CD4-positive, alpha-beta T cell (primary cell): ENCODE measurements around the gene STXBP2. TPM values are rescaled to one million over a fixed set of nuclear protein-coding genes. Genes with fewer than 3 reads are reported as not detected.
A peak's percentile ranks its signal among the peaks of the same experiment; 100 is the strongest.

Experiments
- ATAC-seq: fragments of 200-7000 bp; cut with Tn5 transposase; one replicate; pipeline ENCODE4 v1.10.0; 2022; ENCODE audit warnings: mild to moderate bottlenecking; ENCODE audit not compliant: poor library complexity
- CTCF ChIA-PET: fragments of 350-600 bp; sonication (Branson Sonifier 250); formaldehyde crosslinking; loops from one replicate; lab custom pipeline; 2021; ENCODE audit warnings: antibody characterized with exemption, inconsistent platforms; lab: Charles Lee
- POLR2A ChIA-PET: fragments of 350-600 bp; sonication (Branson Sonifier 250); formaldehyde crosslinking; loops from one replicate; lab custom pipeline; 2021; ENCODE audit warnings: antibody characterized with exemption, inconsistent platforms; lab: Charles Lee
- DNase-seq, 14 experiments: peaks; one replicate each; pipeline ENCODE4 v3.0.0-alpha.2; 2013 to 2020; ENCODE audit warnings: mixed read lengths in 2 of 14
- H3K27ac ChIP-seq, 2 donors: one replicate each; pipeline versions ENCODE4 v1.5.1 to v1.7.0; 2013; ENCODE audit warnings: low read length in 2 of 2, low read depth in 1 of 2, mild to moderate bottlenecking in 1 of 2
- H3K27me3 ChIP-seq, 2 experiments: 1 replicate in 1 of 2; 2 replicates in 1 of 2; pipeline versions ENCODE4 v1.6.1 to v1.7.0; 2013; ENCODE audit warnings: low read length in 2 of 2, control low read depth in 1 of 2, mild to moderate bottlenecking in 1 of 2, moderate library complexity in 1 of 2; ENCODE audit not compliant: insufficient read depth in 2 of 2, control insufficient read depth in 1 of 2
- H3K36me3 ChIP-seq: one replicate; pipeline ENCODE4 v1.6.1; 2013; ENCODE audit warnings: low read length, control low read depth; ENCODE audit not compliant: insufficient read depth
- H3K4me1 ChIP-seq: one replicate; pipeline ENCODE4 v1.6.1; 2013; ENCODE audit warnings: low read length, control low read depth; ENCODE audit not compliant: insufficient read depth
- H3K4me3 ChIP-seq: one replicate; pipeline ENCODE4 v1.5.1; 2013; ENCODE audit warnings: mild to moderate bottlenecking, low read length, moderate library complexity
- H3K9me3 ChIP-seq, 2 experiments: 1 replicate in 1 of 2; 2 replicates in 1 of 2; pipeline versions ENCODE4 v1.6.1 to v1.7.0; 2013; ENCODE audit warnings: low read length in 2 of 2, mild to moderate bottlenecking in 2 of 2, control low read depth in 1 of 2, moderate library complexity in 1 of 2; ENCODE audit not compliant: control insufficient read depth in 1 of 2, insufficient read depth in 1 of 2
- H3K27ac Mint-ChIP-seq: one replicate; pipeline ENCODE4 v1.8.0; 2020; ENCODE audit warnings: mixed read lengths
- H3K27me3 Mint-ChIP-seq: one replicate; pipeline ENCODE4 v1.8.0; 2021; ENCODE audit warnings: mixed read lengths
- H3K36me3 Mint-ChIP-seq: one replicate; pipeline ENCODE4 v1.8.0; 2021; ENCODE audit warnings: low read depth, mixed read lengths
- H3K4me1 Mint-ChIP-seq: one replicate; pipeline ENCODE4 v1.8.0; 2021; ENCODE audit warnings: low read depth, mixed read lengths
- H3K4me3 Mint-ChIP-seq: one replicate; pipeline ENCODE4 v1.8.0; 2020; ENCODE audit warnings: mild to moderate bottlenecking, mixed read lengths
- H3K9me3 Mint-ChIP-seq: one replicate; pipeline ENCODE4 v1.8.0; 2020; ENCODE audit warnings: mixed read lengths
- intact Hi-C, 2 experiments: fragments of 100-400 bp; cut with DNase I in 1 of 2; cut with micrococcal nuclease in 1 of 2; formaldehyde crosslinking; loops; one replicate each; pipeline versions ENCODE4 v1.15.1 to v1.9.0; 2023 to 2025; cut with DNase I, micrococcal nuclease
- total RNA-seq, 174 experiments: library from RNA in 2 of 174; stranded (reverse) in 2 of 174; gene quantifications; one replicate each; pipeline ENCODE4 v1.2.3 and lab custom pipeline; 2021 to 2026
- TF ChIP-seq, protein P1 (sequence below): fragments of 200-600 bp; IDR thresholded peaks from one replicate; pipeline ENCODE4 v1.8.0; 2022; ENCODE audit warnings: antibody characterized with exemption, mild to moderate bottlenecking

The STXBP2 gene
- total RNA-seq, 2 experiments from 2014 or later, result 234 to 241 TPM

DNA sequence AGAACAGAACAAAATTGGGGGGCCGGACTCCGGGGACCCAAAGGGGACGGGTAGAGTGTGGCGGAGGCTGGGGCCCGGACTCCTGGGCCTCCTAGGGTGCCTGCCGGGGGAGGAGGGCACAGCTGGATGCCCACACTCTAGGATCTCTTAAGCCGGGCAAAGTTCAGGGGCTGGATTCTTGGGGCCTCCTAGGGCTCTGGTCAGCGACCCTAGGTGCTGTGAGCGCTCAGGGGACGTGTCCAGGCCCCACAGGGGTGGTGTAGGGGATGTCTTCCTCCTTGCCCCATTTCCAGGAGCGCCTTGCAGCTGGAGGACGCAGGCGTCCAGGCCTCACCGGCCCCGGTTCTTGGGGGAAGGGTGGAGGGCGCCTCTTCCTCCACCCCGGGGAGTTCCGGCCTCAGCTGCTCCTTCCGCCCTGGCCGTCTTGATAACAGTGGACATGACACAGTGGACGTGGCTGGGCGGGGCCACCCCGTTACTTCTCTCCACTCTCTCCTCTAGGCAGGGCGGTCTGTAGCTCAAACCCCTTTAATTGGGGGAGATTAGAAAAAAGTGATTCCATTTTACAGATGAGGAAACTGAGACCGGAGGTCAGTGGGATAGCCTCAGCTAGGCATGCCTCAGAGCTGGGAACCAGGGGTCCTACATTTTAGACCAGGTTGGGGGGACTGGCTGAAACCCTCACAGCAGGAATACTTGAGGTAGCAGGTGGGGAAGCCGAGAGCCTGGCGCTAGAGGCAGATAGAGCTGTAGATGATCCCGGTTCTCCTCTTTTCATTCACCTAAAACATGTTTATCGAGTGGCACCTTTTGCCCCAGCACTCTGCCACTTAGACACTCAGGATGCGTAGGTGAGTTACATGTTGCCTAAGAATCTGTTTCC, 705 bp downstream of the STXBP2 start:
- no peaks in the 10 kb centered on the region for H3K27me3 ChIP-seq
- H3K27ac Mint-ChIP-seq, result peak overlapping the region; percentile 90
- no peaks in the 10 kb centered on the region for H3K9me3 Mint-ChIP-seq
- intact Hi-C loops, result loop anchor here in 1 of 2 experiments (5.0 kb wide), 1 partner anchor 290 kb away; the partner anchor contains the start of gene CTXN1
- H3K36me3 ChIP-seq, result peaks cover 26% of the 10 kb centered on the region
- POLR2A ChIA-PET, result interaction anchor here (1.1 to 2.4 kb wide), 4 partner anchors 8 to 15 kb away, joined by 3 to 18 read pairs (median 4); partner anchors contain the start of genes PET100 and XAB2
- H3K4me3 ChIP-seq, result peak overlapping the region; percentile 86
- peaks cover 36% of the 10 kb centered on the region for H3K4me1 Mint-ChIP-seq
- DNase-seq (peak in 3 of 14 experiments; percentile 15 to 67 (median 60)), ATAC-seq (peak; percentile 18)
- peak overlapping the region; percentile 84 for H3K4me3 Mint-ChIP-seq
- TF ChIP-seq, protein P1, sequence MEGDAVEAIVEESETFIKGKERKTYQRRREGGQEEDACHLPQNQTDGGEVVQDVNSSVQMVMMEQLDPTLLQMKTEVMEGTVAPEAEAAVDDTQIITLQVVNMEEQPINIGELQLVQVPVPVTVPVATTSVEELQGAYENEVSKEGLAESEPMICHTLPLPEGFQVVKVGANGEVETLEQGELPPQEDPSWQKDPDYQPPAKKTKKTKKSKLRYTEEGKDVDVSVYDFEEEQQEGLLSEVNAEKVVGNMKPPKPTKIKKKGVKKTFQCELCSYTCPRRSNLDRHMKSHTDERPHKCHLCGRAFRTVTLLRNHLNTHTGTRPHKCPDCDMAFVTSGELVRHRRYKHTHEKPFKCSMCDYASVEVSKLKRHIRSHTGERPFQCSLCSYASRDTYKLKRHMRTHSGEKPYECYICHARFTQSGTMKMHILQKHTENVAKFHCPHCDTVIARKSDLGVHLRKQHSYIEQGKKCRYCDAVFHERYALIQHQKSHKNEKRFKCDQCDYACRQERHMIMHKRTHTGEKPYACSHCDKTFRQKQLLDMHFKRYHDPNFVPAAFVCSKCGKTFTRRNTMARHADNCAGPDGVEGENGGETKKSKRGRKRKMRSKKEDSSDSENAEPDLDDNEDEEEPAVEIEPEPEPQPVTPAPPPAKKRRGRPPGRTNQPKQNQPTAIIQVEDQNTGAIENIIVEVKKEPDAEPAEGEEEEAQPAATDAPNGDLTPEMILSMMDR, result no peak
- no peaks in the 10 kb centered on the region for H3K27me3 Mint-ChIP-seq
- no peaks in the 10 kb centered on the region for H3K9me3 ChIP-seq
- H3K4me1 ChIP-seq, result peaks cover 41% of the 10 kb centered on the region
- peaks cover 23% of the 10 kb centered on the region for H3K36me3 Mint-ChIP-seq
- peak overlapping the region; percentile 76 to 91 for H3K27ac ChIP-seq
- CTCF ChIA-PET, result interaction anchor here (0.8 to 1.5 kb wide), 4 partner anchors 14 to 162 kb away, joined by 3 to 7 read pairs (median 7); partner anchors contain the start of gene TRAPPC5

DNA sequence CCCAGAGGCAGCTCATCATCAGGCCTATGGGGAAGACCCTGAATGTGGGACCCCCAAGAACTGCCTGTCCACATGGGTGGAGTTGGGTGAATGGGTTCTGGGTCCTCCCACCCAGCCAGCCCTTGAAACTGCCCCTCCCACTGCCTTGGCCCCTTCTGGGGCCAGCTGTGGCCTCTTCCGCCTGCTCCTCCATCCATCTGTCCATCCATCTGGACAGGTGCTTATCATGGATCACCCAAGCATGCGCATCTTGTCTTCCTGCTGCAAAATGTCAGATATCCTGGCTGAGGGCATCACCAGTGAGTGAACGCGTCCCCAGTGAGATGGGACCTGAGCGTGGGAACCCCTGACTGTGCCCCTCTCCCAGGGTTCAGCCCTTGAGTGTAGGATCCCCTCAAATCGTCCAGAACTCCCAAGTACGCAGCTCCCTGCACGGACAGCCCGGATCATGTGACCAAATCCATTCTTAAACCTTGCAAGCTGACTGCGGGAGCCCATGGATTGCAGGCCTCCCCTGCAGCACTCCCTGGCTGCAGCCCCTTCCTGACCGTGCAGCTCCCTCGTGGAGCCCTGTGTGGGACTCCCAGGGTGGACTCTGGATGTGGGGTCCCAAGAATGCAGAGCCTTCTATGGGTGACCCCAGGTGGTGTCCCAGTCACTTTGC, 2.0 kb downstream of the STXBP2 start:
- Mint-ChIP-seq H3K4me3 (peak overlapping the region; percentile 60), H3K27ac (peak overlapping the region; percentile 90), H3K9me3 (no peaks in the 10 kb centered on the region), H3K4me1 (peaks cover 36% of the 10 kb centered on the region), H3K27me3 (no peaks in the 10 kb centered on the region), H3K36me3 (peaks cover 19% of the 10 kb centered on the region)
- Histone ChIP-seq H3K36me3 (peaks cover 26% of the 10 kb centered on the region), H3K27me3 (no peaks in the 10 kb centered on the region), H3K4me1 (peaks cover 47% of the 10 kb centered on the region), H3K27ac (no peak overlapping the region), H3K9me3 (no peaks in the 10 kb centered on the region), H3K4me3 (no peak overlapping the region)
- DNase-seq, result no peak
- TF ChIP-seq, protein P1, result no peak
- intact Hi-C loops, result loop anchor here in 1 of 2 experiments (5.0 kb wide), 1 partner anchor 288 kb away; the partner anchor contains the start of gene CTXN1
- ChIA-PET POLR2A (interaction anchor here (1.7 to 2.4 kb wide), 2 partner anchors 9 to 13 kb away, joined by 5 to 18 read pairs; partner anchors contain the start of genes PET100 and XAB2), CTCF (no interaction called here)
- ATAC-seq, result no peak

DNA sequence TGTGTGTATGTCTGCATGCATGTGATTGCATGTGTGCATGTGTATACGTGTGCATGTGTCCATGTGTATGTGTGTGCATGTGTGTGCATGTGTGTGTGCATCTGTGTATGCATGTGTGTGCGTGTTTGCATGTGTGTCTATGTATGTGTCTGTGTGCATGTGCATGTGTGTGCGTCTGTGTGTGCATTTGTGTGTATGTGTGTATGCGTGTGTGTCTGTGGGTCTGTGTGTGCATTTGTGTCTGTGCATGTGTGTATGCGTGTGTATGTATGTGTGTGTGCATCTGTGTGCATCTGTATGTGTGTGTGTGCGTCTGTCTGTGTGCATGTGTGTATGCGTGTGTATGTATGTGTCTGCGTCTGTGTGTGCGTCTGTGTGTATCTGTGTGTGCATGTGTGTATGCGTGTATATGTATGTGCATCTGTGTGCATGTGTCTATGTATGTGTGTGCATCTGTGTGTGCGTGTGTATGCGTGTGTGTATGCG, 3.0 kb downstream of the STXBP2 start:
- no peak for DNase-seq
- peaks cover 33% of the 10 kb centered on the region for H3K36me3 ChIP-seq
- no peak for ATAC-seq
- no peaks in the 10 kb centered on the region for H3K9me3 ChIP-seq
- peaks cover 24% of the 10 kb centered on the region for H3K36me3 Mint-ChIP-seq
- H3K4me1 Mint-ChIP-seq, result peaks cover 36% of the 10 kb centered on the region
- H3K9me3 Mint-ChIP-seq, result no peaks in the 10 kb centered on the region
- H3K27ac Mint-ChIP-seq, result peak overlapping the region; percentile 90
- H3K27me3 Mint-ChIP-seq, result no peaks in the 10 kb centered on the region
- TF ChIP-seq, protein P1, result no peak
- H3K4me3 ChIP-seq, result no peak overlapping the region
- H3K4me3 Mint-ChIP-seq, result peak overlapping the region; percentile 59
- no peaks in the 10 kb centered on the region for H3K27me3 ChIP-seq
- peaks cover 50% of the 10 kb centered on the region for H3K4me1 ChIP-seq
- intact Hi-C loops, result loop anchor here in 1 of 2 experiments (5.0 kb wide), 1 partner anchor 287 kb away; the partner anchor contains the start of gene CTXN1
- no peak overlapping the region for H3K27ac ChIP-seq
- ChIA-PET CTCF (no interaction called here), POLR2A (no interaction called here)
